Panc1 (cell line): Measurements from ENCODE around the gene SCRN2.
A peak's percentile ranks its signal among the peaks of the same experiment; 100 is the strongest.

Experiments used
- CTCF ChIP-seq: fragments of 450-650 bp; IDR thresholded peaks from 2 replicates; pipeline ENCODE4 v1.5.1; 2017; ENCODE audit warnings: mild to moderate bottlenecking
- POLR2AphosphoS5 ChIP-seq: IDR thresholded peaks from 2 replicates; pipeline ENCODE4 v1.6.1; 2012; ENCODE audit warnings: mild to moderate bottlenecking, low read depth, low read length, moderate library complexity
- REST ChIP-seq, 2 experiments: IDR thresholded peaks; 2 replicates each; pipeline ENCODE4 v1.6.1; 2011 to 2012; ENCODE audit warnings: low read depth in 2 of 2, control low read depth in 1 of 2, low read length in 1 of 2, mild to moderate bottlenecking in 1 of 2, moderate library complexity in 1 of 2; ENCODE audit not compliant: insufficient read depth in 1 of 2
- SIN3A ChIP-seq: IDR thresholded peaks from 2 replicates; pipeline ENCODE4 v1.6.1; 2012; ENCODE audit warnings: low read depth, mild to moderate bottlenecking, low read length, moderate library complexity, borderline replicate concordance; ENCODE audit not compliant: insufficient read depth
- TCF7L2 ChIP-seq: IDR thresholded peaks from 2 replicates; pipeline ENCODE4 v1.6.1; 2011; ENCODE audit warnings: mild to moderate bottlenecking, low read depth, low read length, inconsistent platforms

- TF ChIP-seq CTCF, result no peak
- peak; percentile 90 for TF ChIP-seq TCF7L2
- TF ChIP-seq POLR2AphosphoS5, result no peak
- TF ChIP-seq SIN3A, result no peak
- TF ChIP-seq REST (IDR thresholded peaks at IDR 0.05; ENCODE audit: insufficient read depth in 1 of 2, low read depth in 2 of 2, low read length in 1 of 2), result no peak
Observed at GRCh38 chr17:47883589-47884426, 42.7 kb upstream of the SCRN2 start.
